ENCODE data around the gene UBQLN3.

The UBQLN3 gene

DNA sequence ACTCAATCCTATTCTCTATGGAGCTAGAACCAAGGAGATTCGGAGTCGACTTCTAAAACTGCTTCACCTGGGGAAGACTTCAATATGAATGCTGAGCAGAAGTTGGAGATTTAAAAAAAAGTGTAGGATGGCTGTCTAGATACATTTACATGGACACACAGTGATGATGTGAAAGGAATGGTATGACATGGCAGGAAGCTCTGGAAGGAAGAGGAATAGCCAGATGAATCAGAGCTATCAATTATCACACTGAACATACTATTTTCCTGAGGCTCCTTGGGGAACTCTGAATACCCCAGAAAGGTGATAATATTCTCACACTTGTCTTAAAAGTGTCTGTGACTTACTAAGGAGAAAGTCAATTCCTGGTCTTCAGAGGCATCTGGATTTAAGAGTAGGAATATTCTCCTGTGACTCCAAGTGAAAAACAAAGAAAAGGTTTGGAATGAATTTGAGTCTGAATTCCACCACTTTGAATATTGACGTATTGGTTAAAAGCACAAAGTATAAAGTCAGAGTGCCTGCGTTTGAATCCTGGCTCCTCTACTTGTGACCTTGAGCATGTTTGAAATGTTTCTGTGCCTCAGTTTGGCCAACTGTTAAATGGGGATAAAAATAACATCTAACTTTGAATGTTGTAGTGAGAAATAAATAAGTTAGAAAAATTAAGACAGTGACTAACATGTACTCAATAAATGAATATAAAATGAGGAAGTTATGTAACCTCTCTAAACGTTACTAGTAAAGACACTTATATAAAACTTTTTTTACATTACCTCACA, 20.0 kb downstream of the UBQLN3 start:
- Histone ChIP-seq H3K36me3 (no peaks in the 10 kb centered on the region), H3K27me3 (ENCODE audit: insufficient read depth, low read depth, severe bottlenecking) (no peaks in the 10 kb centered on the region), H3K4me3 (ENCODE audit: low read depth, low read length) (no peak overlapping the region), H3K27ac (peak overlapping the region; percentile 87; the same call in 1 of the 2 replicates), H3K9me3 (ENCODE audit: severe bottlenecking) (no peaks in the 10 kb centered on the region)
- DNase-seq: no peak
- TF ChIP-seq, protein P1, sequence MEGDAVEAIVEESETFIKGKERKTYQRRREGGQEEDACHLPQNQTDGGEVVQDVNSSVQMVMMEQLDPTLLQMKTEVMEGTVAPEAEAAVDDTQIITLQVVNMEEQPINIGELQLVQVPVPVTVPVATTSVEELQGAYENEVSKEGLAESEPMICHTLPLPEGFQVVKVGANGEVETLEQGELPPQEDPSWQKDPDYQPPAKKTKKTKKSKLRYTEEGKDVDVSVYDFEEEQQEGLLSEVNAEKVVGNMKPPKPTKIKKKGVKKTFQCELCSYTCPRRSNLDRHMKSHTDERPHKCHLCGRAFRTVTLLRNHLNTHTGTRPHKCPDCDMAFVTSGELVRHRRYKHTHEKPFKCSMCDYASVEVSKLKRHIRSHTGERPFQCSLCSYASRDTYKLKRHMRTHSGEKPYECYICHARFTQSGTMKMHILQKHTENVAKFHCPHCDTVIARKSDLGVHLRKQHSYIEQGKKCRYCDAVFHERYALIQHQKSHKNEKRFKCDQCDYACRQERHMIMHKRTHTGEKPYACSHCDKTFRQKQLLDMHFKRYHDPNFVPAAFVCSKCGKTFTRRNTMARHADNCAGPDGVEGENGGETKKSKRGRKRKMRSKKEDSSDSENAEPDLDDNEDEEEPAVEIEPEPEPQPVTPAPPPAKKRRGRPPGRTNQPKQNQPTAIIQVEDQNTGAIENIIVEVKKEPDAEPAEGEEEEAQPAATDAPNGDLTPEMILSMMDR (IDR thresholded peaks at IDR 0.05; ENCODE audit: low read depth, low read length): no peak

DNA sequence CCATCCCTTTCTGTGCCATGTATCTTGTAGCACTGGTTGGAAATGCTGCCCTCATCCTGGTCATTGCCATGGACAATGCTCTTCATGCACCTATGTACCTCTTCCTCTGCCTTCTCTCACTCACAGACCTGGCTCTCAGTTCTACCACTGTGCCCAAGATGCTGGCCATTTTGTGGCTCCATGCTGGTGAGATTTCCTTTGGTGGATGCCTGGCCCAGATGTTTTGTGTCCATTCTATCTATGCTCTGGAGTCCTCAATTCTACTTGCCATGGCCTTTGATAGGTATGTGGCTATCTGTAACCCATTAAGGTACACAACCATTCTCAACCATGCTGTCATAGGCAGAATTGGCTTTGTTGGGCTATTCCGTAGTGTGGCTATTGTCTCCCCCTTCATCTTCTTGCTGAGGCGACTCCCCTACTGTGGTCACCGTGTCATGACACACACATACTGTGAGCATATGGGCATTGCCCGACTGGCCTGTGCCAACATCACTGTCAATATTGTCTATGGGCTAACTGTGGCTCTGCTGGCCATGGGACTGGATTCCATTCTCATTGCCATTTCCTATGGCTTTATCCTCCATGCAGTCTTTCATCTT, 20.9 kb downstream of the UBQLN3 start:
- DNase-seq: no peak
- Histone ChIP-seq H3K27ac (no peak overlapping the region), H3K9me3 (ENCODE audit: severe bottlenecking) (no peaks in the 10 kb centered on the region), H3K36me3 (no peaks in the 10 kb centered on the region), H3K4me3 (ENCODE audit: low read depth, low read length) (no peak overlapping the region), H3K27me3 (ENCODE audit: insufficient read depth, low read depth, severe bottlenecking) (no peaks in the 10 kb centered on the region)
- TF ChIP-seq, protein P1 (IDR thresholded peaks at IDR 0.05; ENCODE audit: low read depth, low read length): no peak

DNA sequence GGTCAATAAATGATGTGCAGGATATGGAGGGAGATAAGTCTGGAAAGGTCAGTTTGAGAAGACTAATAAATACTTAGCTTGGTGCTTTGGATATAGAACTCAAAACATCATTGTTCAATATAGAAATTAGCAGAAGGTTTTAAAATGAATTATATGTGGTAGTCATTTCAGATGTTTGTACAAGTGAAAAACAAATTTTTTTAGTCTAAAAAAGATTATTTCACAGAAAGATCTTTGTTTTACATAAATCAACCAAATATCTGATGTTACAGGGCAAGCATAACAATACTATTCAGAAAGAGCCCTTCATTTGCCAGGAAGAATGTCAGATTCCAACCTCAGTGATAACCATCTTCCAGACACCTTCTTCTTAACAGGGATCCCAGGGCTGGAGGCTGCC, 21.4 kb downstream of the UBQLN3 start, which contains the start of gene OR52D1:
TSS of gene OR52D1 (plus strand) at position 301 of the 400 bp plus-strand sequence. CDS start at position 323, 22 bp downstream.
- TF ChIP-seq, protein P1 (IDR thresholded peaks at IDR 0.05; ENCODE audit: low read depth, low read length): no peak
- no peaks in the 10 kb centered on the region for H3K27me3 ChIP-seq (ENCODE audit: insufficient read depth, low read depth, severe bottlenecking)
- no peaks in the 10 kb centered on the region for H3K9me3 ChIP-seq (ENCODE audit: severe bottlenecking)
- no peak within 1 kb of the TSS for H3K27ac ChIP-seq
- no peaks in the 10 kb centered on the region for H3K36me3 ChIP-seq
- DNase-seq: no peak
- H3K4me3 ChIP-seq (ENCODE audit: low read depth, low read length): no peak within 1 kb of the TSS

DNA sequence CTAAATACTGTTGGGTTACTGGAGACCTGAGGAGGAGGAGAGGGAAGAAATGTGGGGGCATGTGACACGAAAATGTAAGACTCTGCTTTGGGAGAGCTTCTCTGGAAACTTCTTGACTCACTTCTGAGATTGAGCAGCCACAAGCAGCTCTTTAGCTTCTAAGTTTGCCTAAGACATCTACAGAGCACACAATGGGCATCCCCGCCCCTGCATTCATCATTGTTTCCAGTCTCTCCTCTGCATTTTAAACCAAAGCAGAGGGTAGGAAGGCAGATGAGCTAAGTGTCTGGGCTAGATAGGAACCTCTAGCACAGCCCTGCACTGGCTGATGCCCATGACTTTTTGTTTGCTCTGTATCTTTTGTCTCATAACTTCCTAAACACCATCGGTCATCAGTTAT, 23.3 kb downstream of the UBQLN3 start:
- Histone ChIP-seq H3K4me3 (ENCODE audit: low read depth, low read length) (no peak overlapping the region), H3K27ac (no peak overlapping the region), H3K27me3 (ENCODE audit: insufficient read depth, low read depth, severe bottlenecking) (no peaks in the 10 kb centered on the region), H3K9me3 (ENCODE audit: severe bottlenecking) (no peaks in the 10 kb centered on the region), H3K36me3 (no peaks in the 10 kb centered on the region)
- TF ChIP-seq, protein P1 (IDR thresholded peaks at IDR 0.05; ENCODE audit: low read depth, low read length): no peak
- no peak for DNase-seq

DNA sequence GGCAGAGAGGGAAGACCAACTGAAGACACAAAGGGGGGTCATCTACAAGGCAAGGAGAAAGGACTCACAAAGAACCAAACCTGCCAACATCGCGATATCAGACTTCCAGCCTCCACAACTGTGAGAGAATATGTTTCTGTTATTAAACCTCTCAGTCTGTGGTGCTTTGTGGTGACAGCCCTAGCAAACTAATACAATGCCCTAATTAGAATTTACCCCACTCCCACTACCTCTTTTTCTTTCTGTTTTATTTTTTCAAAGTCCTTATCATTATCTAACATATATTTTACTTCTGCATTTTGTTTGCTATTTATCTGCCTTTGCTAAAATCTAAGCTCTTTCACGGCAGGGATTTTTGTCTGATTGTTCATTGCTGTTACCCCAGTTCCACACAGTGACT, 23.8 kb downstream of the UBQLN3 start:
- no peak overlapping the region for H3K27ac ChIP-seq
- H3K4me3 ChIP-seq (ENCODE audit: low read depth, low read length): no peak overlapping the region
- no peaks in the 10 kb centered on the region for H3K36me3 ChIP-seq
- no peaks in the 10 kb centered on the region for H3K9me3 ChIP-seq (ENCODE audit: severe bottlenecking)
- DNase-seq: no peak
- H3K27me3 ChIP-seq (ENCODE audit: insufficient read depth, low read depth, severe bottlenecking): no peaks in the 10 kb centered on the region
- TF ChIP-seq, protein P1 (IDR thresholded peaks at IDR 0.05; ENCODE audit: low read depth, low read length): no peak
